K562 (cell line): Measurements from ENCODE around the gene GPR42.

Experiments
- CBFB ChIP-seq: sonication (generic); formaldehyde crosslinking; IDR thresholded peaks from 2 replicates; pipeline ENCODE4 v1.4.0; 2020; ENCODE audit warnings: mild to moderate bottlenecking, missing genetic modification reagents
- CEBPB ChIP-seq: fragments of 450-650 bp; IDR thresholded peaks from 2 replicates; pipeline ENCODE4 v1.6.1; 2016; ENCODE audit warnings: missing genetic modification characterization, missing compliant biosample characterization
- CHD4 ChIP-seq: fragments of 200-600 bp; sonication (generic); IDR thresholded peaks from 3 replicates; pipeline ENCODE4 v1.6.1; 2012; ENCODE audit warnings: low read depth, mild to moderate bottlenecking, mixed read lengths, low read length, inconsistent platforms; ENCODE audit not compliant: insufficient read depth, insufficient replicate concordance, poor library complexity, severe bottlenecking
- KDM1A ChIP-seq, 2 experiments: fragments of 450-650 bp; IDR thresholded peaks; 2 replicates each; pipeline ENCODE4 v1.6.1; 2016; ENCODE audit warnings: mild to moderate bottlenecking in 2 of 2
- NRF1 ChIP-seq, 2 experiments: fragments of 450-650 bp; IDR thresholded peaks in 1 of 2; conservative IDR thresholded peaks in 1 of 2; 2 replicates each; pipeline ENCODE4 v1.6.1; 2014; ENCODE audit warnings: mild to moderate bottlenecking in 2 of 2
- RBBP5 ChIP-seq: fragments of 200-600 bp; sonication (generic); IDR thresholded peaks from 2 replicates; pipeline ENCODE4 v1.6.1; 2012; ENCODE audit warnings: borderline replicate concordance, mild to moderate bottlenecking, low read length, control low read depth, inconsistent platforms; ENCODE audit not compliant: insufficient read depth, poor library complexity, severe bottlenecking
- RNF2 ChIP-seq: sonication (generic); IDR thresholded peaks from 2 replicates; pipeline ENCODE4 v1.6.1; 2016
- ZBTB8A ChIP-seq: fragments of 450-650 bp; IDR thresholded peaks from 2 replicates; pipeline ENCODE4 v1.6.1; 2018; ENCODE audit warnings: mild to moderate bottlenecking, moderate library complexity; ENCODE audit not compliant: partially characterized antibody
- ZKSCAN3 ChIP-seq: fragments of 250-450 bp; sonication (Bioruptor Pico); IDR thresholded peaks from 2 replicates; pipeline ENCODE4 v1.4.0; 2020
- ZZZ3 ChIP-seq: fragments of 450-650 bp; IDR thresholded peaks from 2 replicates; pipeline ENCODE4 v1.6.1; 2016; ENCODE audit warnings: antibody characterized with exemption, mild to moderate bottlenecking, moderate library complexity
- TF ChIP-seq, protein P1 (sequence below), 2 experiments: fragments of 450-650 bp; IDR thresholded peaks; 2 replicates each; pipeline ENCODE4 v1.6.1; 2018; ENCODE audit warnings: mild to moderate bottlenecking in 2 of 2, low read depth in 1 of 2; ENCODE audit not compliant: partially characterized antibody in 2 of 2
- TF ChIP-seq, protein P2 (sequence below): sonication (generic); formaldehyde crosslinking; IDR thresholded peaks from 2 replicates; pipeline ENCODE4 v1.8.0; 2022; ENCODE audit warnings: missing genetic modification reagents, mild to moderate bottlenecking, moderate library complexity, borderline replicate concordance

DNA sequence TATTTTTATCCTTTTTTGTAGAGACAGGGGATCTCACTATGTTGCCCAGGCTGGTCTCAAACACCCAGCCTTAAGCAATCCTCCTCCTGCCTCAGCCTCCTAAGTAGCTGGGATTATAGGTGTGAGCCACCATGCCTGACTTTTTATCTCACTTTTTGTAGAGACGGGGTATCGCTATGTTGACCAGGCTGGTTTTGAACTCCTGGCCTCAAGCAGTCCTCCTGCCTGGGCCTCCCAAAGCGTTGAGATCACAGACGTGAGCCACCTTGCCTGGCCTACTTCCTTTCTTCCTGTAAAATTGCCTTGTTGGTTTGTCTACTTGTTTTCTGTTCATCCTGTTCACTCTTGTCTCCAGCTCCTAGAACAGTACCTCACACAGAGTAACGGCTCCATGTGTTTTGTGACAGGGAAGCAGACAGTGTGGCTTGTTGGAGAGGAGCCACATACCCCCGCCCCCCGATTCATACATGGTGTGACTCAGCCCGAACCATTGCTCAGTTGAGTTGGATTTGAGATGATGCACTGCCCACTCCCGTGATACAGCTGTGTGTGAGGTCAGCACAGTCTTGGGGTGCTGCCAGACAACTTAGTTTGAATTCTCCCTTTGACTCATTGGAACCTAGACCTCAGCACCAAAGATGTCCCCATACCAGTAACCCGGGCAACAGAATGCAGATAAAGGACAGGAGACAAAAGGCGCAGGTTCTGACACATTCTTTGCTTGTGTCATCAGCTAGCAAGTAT, 34.2 kb downstream of the GPR42 start:
- TF ChIP-seq ZKSCAN3 (CRISPR knock-in tag), result no peak
- no peak for TF ChIP-seq ZBTB8A
- TF ChIP-seq CBFB (CRISPR knock-in tag), result no peak
- no peak for TF ChIP-seq NRF1 (conservative IDR thresholded peaks at IDR 0.05 in 1 of 2, IDR thresholded peaks at IDR 0.05 in 1 of 2)
- 0 out of 4 replicates have a peak, but pooled peaks of 1 of the 2 experiments have one; percentile 39 for TF ChIP-seq KDM1A (IDR thresholded peaks at IDR 0.05)
- TF ChIP-seq CHD4, result no peak
- TF ChIP-seq ZZZ3, result no peak
- TF ChIP-seq RNF2, result no peak
- TF ChIP-seq, protein P1, sequence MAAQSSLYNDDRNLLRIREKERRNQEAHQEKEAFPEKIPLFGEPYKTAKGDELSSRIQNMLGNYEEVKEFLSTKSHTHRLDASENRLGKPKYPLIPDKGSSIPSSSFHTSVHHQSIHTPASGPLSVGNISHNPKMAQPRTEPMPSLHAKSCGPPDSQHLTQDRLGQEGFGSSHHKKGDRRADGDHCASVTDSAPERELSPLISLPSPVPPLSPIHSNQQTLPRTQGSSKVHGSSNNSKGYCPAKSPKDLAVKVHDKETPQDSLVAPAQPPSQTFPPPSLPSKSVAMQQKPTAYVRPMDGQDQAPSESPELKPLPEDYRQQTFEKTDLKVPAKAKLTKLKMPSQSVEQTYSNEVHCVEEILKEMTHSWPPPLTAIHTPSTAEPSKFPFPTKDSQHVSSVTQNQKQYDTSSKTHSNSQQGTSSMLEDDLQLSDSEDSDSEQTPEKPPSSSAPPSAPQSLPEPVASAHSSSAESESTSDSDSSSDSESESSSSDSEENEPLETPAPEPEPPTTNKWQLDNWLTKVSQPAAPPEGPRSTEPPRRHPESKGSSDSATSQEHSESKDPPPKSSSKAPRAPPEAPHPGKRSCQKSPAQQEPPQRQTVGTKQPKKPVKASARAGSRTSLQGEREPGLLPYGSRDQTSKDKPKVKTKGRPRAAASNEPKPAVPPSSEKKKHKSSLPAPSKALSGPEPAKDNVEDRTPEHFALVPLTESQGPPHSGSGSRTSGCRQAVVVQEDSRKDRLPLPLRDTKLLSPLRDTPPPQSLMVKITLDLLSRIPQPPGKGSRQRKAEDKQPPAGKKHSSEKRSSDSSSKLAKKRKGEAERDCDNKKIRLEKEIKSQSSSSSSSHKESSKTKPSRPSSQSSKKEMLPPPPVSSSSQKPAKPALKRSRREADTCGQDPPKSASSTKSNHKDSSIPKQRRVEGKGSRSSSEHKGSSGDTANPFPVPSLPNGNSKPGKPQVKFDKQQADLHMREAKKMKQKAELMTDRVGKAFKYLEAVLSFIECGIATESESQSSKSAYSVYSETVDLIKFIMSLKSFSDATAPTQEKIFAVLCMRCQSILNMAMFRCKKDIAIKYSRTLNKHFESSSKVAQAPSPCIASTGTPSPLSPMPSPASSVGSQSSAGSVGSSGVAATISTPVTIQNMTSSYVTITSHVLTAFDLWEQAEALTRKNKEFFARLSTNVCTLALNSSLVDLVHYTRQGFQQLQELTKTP (IDR thresholded peaks at IDR 0.05; ENCODE audit: low read depth in 1 of 2, partially characterized antibody in 2 of 2), result no peak
- TF ChIP-seq CEBPB (tag), result no peak
- no peak for TF ChIP-seq RBBP5
- TF ChIP-seq, protein P2, sequence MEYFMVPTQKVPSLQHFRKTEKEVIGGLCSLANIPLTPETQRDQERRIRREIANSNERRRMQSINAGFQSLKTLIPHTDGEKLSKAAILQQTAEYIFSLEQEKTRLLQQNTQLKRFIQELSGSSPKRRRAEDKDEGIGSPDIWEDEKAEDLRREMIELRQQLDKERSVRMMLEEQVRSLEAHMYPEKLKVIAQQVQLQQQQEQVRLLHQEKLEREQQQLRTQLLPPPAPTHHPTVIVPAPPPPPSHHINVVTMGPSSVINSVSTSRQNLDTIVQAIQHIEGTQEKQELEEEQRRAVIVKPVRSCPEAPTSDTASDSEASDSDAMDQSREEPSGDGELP (CRISPR knock-in tag), result peak; percentile 62; the same call in 1 of the 2 replicates
